Measurements from ENCODE around the gene CELF5.
A peak's percentile ranks its signal among the peaks of the same experiment; 100 is the strongest.
"Not testable (repeated sequence)": the region's sequence is repeated elsewhere in the genome, so short reads cannot be mapped to it uniquely, and the experiment has no call there.

Gene CELF5

GRCh38 chr19:3292958-3293529 lies 68.6 kb downstream of the CELF5 start:
- no peak for DNase-seq (ENCODE audit: low spot score)

GRCh38 chr19:3293560-3293959 lies 69.1 kb downstream of the CELF5 start:
- no peak for DNase-seq (ENCODE audit: low spot score)

- no peak for DNase-seq (ENCODE audit: low spot score)
Measured at GRCh38 chr19:3294080-3294850, 69.8 kb downstream of the CELF5 start.

- no peak for DNase-seq (ENCODE audit: low spot score)
Measured at GRCh38 chr19:3295581-3295980, 71.1 kb downstream of the CELF5 start.

- no peak for DNase-seq (ENCODE audit: low spot score)
Measured at GRCh38 chr19:3296034-3296433, 71.6 kb downstream of the CELF5 start.

GRCh38 chr19:3296446-3296845 lies 72.0 kb downstream of the CELF5 start:
- no peak for DNase-seq (ENCODE audit: low spot score)

GRCh38 chr19:3298853-3299449 lies 74.5 kb downstream of the CELF5 start:
- DNase-seq (ENCODE audit: low spot score) = no peak

- not testable (repeated sequence) for DNase-seq (ENCODE audit: low spot score)
Measured at GRCh38 chr19:3300566-3300965, 76.1 kb downstream of the CELF5 start.

- DNase-seq (ENCODE audit: low spot score) = no peak
Measured at GRCh38 chr19:3302755-3303154, 78.3 kb downstream of the CELF5 start.

- peak; percentile 68 for DNase-seq (ENCODE audit: low spot score)
Measured at GRCh38 chr19:3304871-3305423, 80.5 kb downstream of the CELF5 start.

GRCh38 chr19:3309724-3310123 lies 85.3 kb downstream of the CELF5 start:
- no peak for DNase-seq (ENCODE audit: low spot score)

GRCh38 chr19:3310280-3310679 lies 85.8 kb downstream of the CELF5 start:
- no peak for DNase-seq (ENCODE audit: low spot score)

- no peak for DNase-seq (ENCODE audit: low spot score)
Measured at GRCh38 chr19:3310711-3311110, 86.2 kb downstream of the CELF5 start.

GRCh38 chr19:3313199-3313575 lies 88.7 kb downstream of the CELF5 start:
- no peak for DNase-seq (ENCODE audit: low spot score)

- DNase-seq (ENCODE audit: low spot score) = no peak
Measured at GRCh38 chr19:3314962-3315675, 90.7 kb downstream of the CELF5 start.

GRCh38 chr19:3315676-3315973 lies 91.2 kb downstream of the CELF5 start:
- DNase-seq (ENCODE audit: low spot score) = no peak

- DNase-seq (ENCODE audit: low spot score) = no peak
Measured at GRCh38 chr19:3316132-3316648, 91.7 kb downstream of the CELF5 start.

- DNase-seq (ENCODE audit: low spot score) = no peak
Measured at GRCh38 chr19:3316659-3317207, 92.3 kb downstream of the CELF5 start.

- DNase-seq (ENCODE audit: low spot score) = no peak
Measured at GRCh38 chr19:3319643-3320353, 95.3 kb downstream of the CELF5 start.

GRCh38 chr19:3320354-3320670 lies 95.9 kb downstream of the CELF5 start:
- DNase-seq (ENCODE audit: low spot score) = no peak

- DNase-seq (ENCODE audit: low spot score) = no peak
Measured at GRCh38 chr19:3320853-3321252, 96.4 kb downstream of the CELF5 start.

GRCh38 chr19:3321696-3322095 lies 97.2 kb downstream of the CELF5 start:
- DNase-seq (ENCODE audit: low spot score) = no peak

All from LoVo (cell line).